GM23338 (cell line): ENCODE results near the gene CHST10. TPM values are rescaled to one million over a fixed set of nuclear protein-coding genes. Genes with fewer than 3 reads are reported as not detected.
A peak's percentile ranks its signal among the peaks of the same experiment; 100 is the strongest.

Experiments
- ATAC-seq: fragments of 200-7000 bp; cut with Tn5 transposase; 3 replicates; pipeline ENCODE4 v1.9.1; 2020
- DNase-seq: peaks from one replicate; pipeline ENCODE4 v3.0.0-alpha.2; 2015; ENCODE audit warnings: low spot score
- H2AFZ ChIP-seq: fragments of 200-600 bp; sonication (generic); 2 replicates; pipeline ENCODE4 v1.8.0; 2016; ENCODE audit warnings: antibody characterized with exemption, mild to moderate bottlenecking, moderate library complexity
- H3F3A ChIP-seq: fragments of 200-600 bp; sonication (generic); replicated peaks from 2 replicates; pipeline ENCODE4 v1.8.0; 2017; ENCODE audit warnings: antibody characterized with exemption, mixed run types, low read depth
- H3K27ac ChIP-seq: fragments of 200-600 bp; sonication (generic); 2 replicates; pipeline ENCODE4 v1.6.1; 2016; ENCODE audit warnings: low read depth
- H3K27me3 ChIP-seq: fragments of 200-600 bp; sonication (generic); 2 replicates; pipeline ENCODE4 v1.8.0; 2016; ENCODE audit warnings: mild to moderate bottlenecking, mixed run types, moderate library complexity; ENCODE audit not compliant: insufficient read depth
- H3K36me3 ChIP-seq: fragments of 200-600 bp; sonication (generic); 2 replicates; pipeline ENCODE4 v1.8.0; 2016; ENCODE audit warnings: mild to moderate bottlenecking; ENCODE audit not compliant: insufficient read depth
- H3K4me1 ChIP-seq: fragments of 200-600 bp; sonication (generic); 2 replicates; pipeline ENCODE4 v1.8.0; 2016; ENCODE audit warnings: mild to moderate bottlenecking, moderate library complexity; ENCODE audit not compliant: insufficient read depth
- H3K4me2 ChIP-seq: fragments of 200-600 bp; sonication (generic); 2 replicates; pipeline ENCODE4 v1.7.1; 2017; ENCODE audit warnings: mixed run types
- H3K4me3 ChIP-seq: fragments of 200-600 bp; sonication (generic); 2 replicates; pipeline ENCODE4 v1.6.1; 2016; ENCODE audit warnings: mixed run types
- H3K79me2 ChIP-seq: fragments of 200-600 bp; sonication (generic); replicated peaks from 2 replicates; pipeline ENCODE4 v1.8.0; 2017; ENCODE audit warnings: mild to moderate bottlenecking; ENCODE audit not compliant: insufficient read depth
- H3K9me2 ChIP-seq: fragments of 200-600 bp; sonication (generic); 2 replicates; pipeline ENCODE4 v1.8.0; 2017; ENCODE audit not compliant: insufficient read depth
- H4K20me1 ChIP-seq: fragments of 200-600 bp; sonication (generic); replicated peaks from 2 replicates; pipeline ENCODE4 v1.8.0; 2017; ENCODE audit warnings: mild to moderate bottlenecking; ENCODE audit not compliant: insufficient read depth
- H3K27ac Mint-ChIP-seq: 2 replicates; pipeline ENCODE4 v1.8.0; 2020; ENCODE audit warnings: inconsistent platforms, mild to moderate bottlenecking, moderate library complexity, mixed read lengths
- H3K27me3 Mint-ChIP-seq: 3 replicates; pipeline ENCODE4 v1.8.0; 2022; ENCODE audit warnings: low read depth, mild to moderate bottlenecking, moderate library complexity, mixed read lengths, inconsistent platforms; ENCODE audit not compliant: insufficient read depth, poor library complexity
- H3K36me3 Mint-ChIP-seq: 3 replicates; pipeline ENCODE4 v1.8.0; 2021; ENCODE audit warnings: low read depth, mild to moderate bottlenecking, inconsistent platforms, moderate library complexity, mixed read lengths
- H3K4me1 Mint-ChIP-seq: 3 replicates; pipeline ENCODE4 v1.8.0; 2020; ENCODE audit warnings: mild to moderate bottlenecking, inconsistent platforms, mixed read lengths
- H3K4me3 Mint-ChIP-seq: 3 replicates; pipeline ENCODE4 v1.8.0; 2021; ENCODE audit warnings: moderate library complexity, mild to moderate bottlenecking, inconsistent platforms, mixed read lengths
- H3K9me3 Mint-ChIP-seq: 3 replicates; pipeline ENCODE4 v1.8.0; 2020; ENCODE audit warnings: moderate library complexity, mild to moderate bottlenecking, inconsistent platforms, mixed read lengths
- CREB1 ChIP-seq: fragments of 250-450 bp; sonication (Bioruptor Pico); IDR thresholded peaks from 2 replicates; pipeline ENCODE4 v1.5.0; 2020; ENCODE audit warnings: low read depth, mild to moderate bottlenecking, moderate library complexity
- EZH2 ChIP-seq: fragments of 200-600 bp; sonication (generic); IDR thresholded peaks from one replicate; pipeline ENCODE4 v1.8.0; 2017; ENCODE audit warnings: antibody characterized with exemption, mild to moderate bottlenecking, low read depth; ENCODE audit not compliant: unreplicated experiment
- EZH2phosphoT487 ChIP-seq: fragments of 200-600 bp; sonication (generic); IDR thresholded peaks from one replicate; pipeline ENCODE4 v1.8.1; 2018; ENCODE audit warnings: antibody characterized with exemption; ENCODE audit not compliant: unreplicated experiment
- JUNB ChIP-seq: IDR thresholded peaks from one replicate; pipeline ENCODE4 v1.6.1; 2016; ENCODE audit warnings: antibody characterized with exemption; ENCODE audit not compliant: unreplicated experiment
- NANOG ChIP-seq: IDR thresholded peaks from 2 replicates; pipeline ENCODE4 v1.6.1; 2016; ENCODE audit warnings: antibody characterized with exemption, borderline replicate concordance
- POLR2AphosphoS5 ChIP-seq: IDR thresholded peaks from 2 replicates; pipeline ENCODE4 v1.6.1; 2016; ENCODE audit warnings: antibody characterized with exemption, low read depth
- STAT1 ChIP-seq: IDR thresholded peaks from one replicate; pipeline ENCODE4 v1.6.1; 2016; ENCODE audit warnings: antibody characterized with exemption; ENCODE audit not compliant: unreplicated experiment
- ZNF114 ChIP-seq: fragments of 250-450 bp; sonication (Bioruptor Pico); IDR thresholded peaks from 2 replicates; pipeline ENCODE4 v1.5.0; 2020; ENCODE audit warnings: mild to moderate bottlenecking, moderate library complexity
- ZNF331 ChIP-seq: fragments of 250-450 bp; sonication (Bioruptor Pico); IDR thresholded peaks from 2 replicates; pipeline ENCODE4 v1.5.0; 2020; ENCODE audit warnings: low read depth, mild to moderate bottlenecking, moderate library complexity
- polyA plus RNA-seq: library from polyadenylated mRNA; unstranded; fragments of >200 nt; fragmentation: Nextera tagmentation; extraction: Ambion mirVana; gene quantifications from 2 replicates; pipeline ENCODE4 v1.2.1, GENCODE V29; 2016
- total RNA-seq: library from RNA; depleted of rRNA; stranded (reverse); fragments of >200 nt; shearing (Covaris generic); gene quantifications from 2 replicates; pipeline ENCODE4 v1.2.3, GENCODE V29; 2014
- TF ChIP-seq, protein P1 (sequence below): IDR thresholded peaks from 2 replicates; pipeline ENCODE4 v1.6.1; 2016; ENCODE audit warnings: antibody characterized with exemption
- TF ChIP-seq, protein P2 (sequence below): IDR thresholded peaks from one replicate; pipeline ENCODE4 v1.6.1; 2018; ENCODE audit warnings: antibody characterized with exemption; ENCODE audit not compliant: unreplicated experiment
- TF ChIP-seq, protein P3 (sequence below), 2 experiments: fragments of 200-600 bp in 1 of 2; sonication (generic) in 1 of 2; conservative IDR thresholded peaks; 2 replicates each; pipeline versions ENCODE4 v1.5.1 to v1.6.1; 2016 to 2017; ENCODE audit warnings: antibody characterized with exemption in 2 of 2, low read depth in 2 of 2, mild to moderate bottlenecking in 2 of 2, moderate library complexity in 1 of 2
- TF ChIP-seq, protein P4 (sequence below): fragments of 250-450 bp; sonication (Bioruptor Pico); IDR thresholded peaks from 2 replicates; pipeline ENCODE4 v1.5.0; 2020; ENCODE audit warnings: mild to moderate bottlenecking, moderate library complexity

Gene CHST10
- total and polyA plus RNA-seq, 2 experiments from 2014 or later = 7.7 to 24.5 TPM

DNA sequence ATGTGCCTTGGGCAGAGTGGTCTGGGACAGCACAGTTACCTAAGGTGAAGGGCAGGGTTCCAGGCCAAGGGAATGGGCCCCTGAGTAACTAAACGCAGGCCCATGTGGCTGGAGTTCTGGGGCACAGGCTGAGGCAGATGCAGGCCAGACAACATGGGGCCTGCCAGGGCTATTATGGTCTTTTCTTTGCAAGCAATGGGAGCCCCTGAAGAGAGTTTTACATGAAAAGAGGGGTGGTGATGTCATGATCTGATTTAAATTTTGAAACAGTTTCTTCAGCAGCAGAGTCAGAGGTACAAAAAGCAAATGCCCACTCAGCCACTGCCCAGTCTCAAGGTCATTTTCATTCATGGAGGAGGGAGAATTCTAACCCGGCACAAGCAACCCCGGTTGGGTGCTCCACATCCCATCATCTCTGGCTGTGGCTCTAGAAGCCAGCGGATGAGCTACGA lies 5.6 kb downstream of the CHST10 start:
- no peaks in the 10 kb centered on the region for H3K27me3 ChIP-seq
- no peaks in the 10 kb centered on the region; the same call in 1 of the 2 replicates for H4K20me1 ChIP-seq
- no peak overlapping the region for H3K4me3 ChIP-seq
- Mint-ChIP-seq H3K27me3 (peaks cover 11% of the 10 kb centered on the region), H3K4me3 (peak overlapping the region; percentile 47), H3K9me3 (no peaks in the 10 kb centered on the region), H3K36me3 (peaks cover 38% of the 10 kb centered on the region), H3K4me1 (peaks cover 86% of the 10 kb centered on the region), H3K27ac (peak overlapping the region; percentile 94)
- H3K27ac ChIP-seq = peak overlapping the region; percentile 91; the same call in 1 of the 2 replicates
- peak overlapping the region; percentile 70 for H3K4me2 ChIP-seq
- H3K9me2 ChIP-seq = no peaks in the 10 kb centered on the region
- peak; percentile 32 for DNase-seq
- peaks cover 74% of the 10 kb centered on the region for H3K79me2 ChIP-seq
- H2AFZ ChIP-seq = no peak overlapping the region
- H3F3A ChIP-seq = 0 out of 2 replicates have a peak, but pooled peaks cover 3% of the 10 kb centered on the region
- H3K4me1 ChIP-seq = peaks cover 71% of the 10 kb centered on the region
- TF ChIP-seq, protein P1, sequence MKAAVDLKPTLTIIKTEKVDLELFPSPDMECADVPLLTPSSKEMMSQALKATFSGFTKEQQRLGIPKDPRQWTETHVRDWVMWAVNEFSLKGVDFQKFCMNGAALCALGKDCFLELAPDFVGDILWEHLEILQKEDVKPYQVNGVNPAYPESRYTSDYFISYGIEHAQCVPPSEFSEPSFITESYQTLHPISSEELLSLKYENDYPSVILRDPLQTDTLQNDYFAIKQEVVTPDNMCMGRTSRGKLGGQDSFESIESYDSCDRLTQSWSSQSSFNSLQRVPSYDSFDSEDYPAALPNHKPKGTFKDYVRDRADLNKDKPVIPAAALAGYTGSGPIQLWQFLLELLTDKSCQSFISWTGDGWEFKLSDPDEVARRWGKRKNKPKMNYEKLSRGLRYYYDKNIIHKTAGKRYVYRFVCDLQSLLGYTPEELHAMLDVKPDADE = no peak
- peak; percentile 44; the same call in 1 of the 2 replicates for TF ChIP-seq CREB1 (CRISPR knock-in tag)
- TF ChIP-seq POLR2AphosphoS5 = 0 out of 2 replicates have a peak, but pooled peaks have one; percentile 20
- no peak for TF ChIP-seq JUNB
- TF ChIP-seq ZNF331 (CRISPR knock-in tag) = no peak
- TF ChIP-seq, protein P2, sequence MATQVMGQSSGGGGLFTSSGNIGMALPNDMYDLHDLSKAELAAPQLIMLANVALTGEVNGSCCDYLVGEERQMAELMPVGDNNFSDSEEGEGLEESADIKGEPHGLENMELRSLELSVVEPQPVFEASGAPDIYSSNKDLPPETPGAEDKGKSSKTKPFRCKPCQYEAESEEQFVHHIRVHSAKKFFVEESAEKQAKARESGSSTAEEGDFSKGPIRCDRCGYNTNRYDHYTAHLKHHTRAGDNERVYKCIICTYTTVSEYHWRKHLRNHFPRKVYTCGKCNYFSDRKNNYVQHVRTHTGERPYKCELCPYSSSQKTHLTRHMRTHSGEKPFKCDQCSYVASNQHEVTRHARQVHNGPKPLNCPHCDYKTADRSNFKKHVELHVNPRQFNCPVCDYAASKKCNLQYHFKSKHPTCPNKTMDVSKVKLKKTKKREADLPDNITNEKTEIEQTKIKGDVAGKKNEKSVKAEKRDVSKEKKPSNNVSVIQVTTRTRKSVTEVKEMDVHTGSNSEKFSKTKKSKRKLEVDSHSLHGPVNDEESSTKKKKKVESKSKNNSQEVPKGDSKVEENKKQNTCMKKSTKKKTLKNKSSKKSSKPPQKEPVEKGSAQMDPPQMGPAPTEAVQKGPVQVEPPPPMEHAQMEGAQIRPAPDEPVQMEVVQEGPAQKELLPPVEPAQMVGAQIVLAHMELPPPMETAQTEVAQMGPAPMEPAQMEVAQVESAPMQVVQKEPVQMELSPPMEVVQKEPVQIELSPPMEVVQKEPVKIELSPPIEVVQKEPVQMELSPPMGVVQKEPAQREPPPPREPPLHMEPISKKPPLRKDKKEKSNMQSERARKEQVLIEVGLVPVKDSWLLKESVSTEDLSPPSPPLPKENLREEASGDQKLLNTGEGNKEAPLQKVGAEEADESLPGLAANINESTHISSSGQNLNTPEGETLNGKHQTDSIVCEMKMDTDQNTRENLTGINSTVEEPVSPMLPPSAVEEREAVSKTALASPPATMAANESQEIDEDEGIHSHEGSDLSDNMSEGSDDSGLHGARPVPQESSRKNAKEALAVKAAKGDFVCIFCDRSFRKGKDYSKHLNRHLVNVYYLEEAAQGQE = no peak
- no peak for TF ChIP-seq EZH2
- TF ChIP-seq STAT1 = no peak
- TF ChIP-seq ZNF114 (CRISPR knock-in tag) = no peak
- no peak for TF ChIP-seq EZH2phosphoT487
- TF ChIP-seq, protein P3, sequence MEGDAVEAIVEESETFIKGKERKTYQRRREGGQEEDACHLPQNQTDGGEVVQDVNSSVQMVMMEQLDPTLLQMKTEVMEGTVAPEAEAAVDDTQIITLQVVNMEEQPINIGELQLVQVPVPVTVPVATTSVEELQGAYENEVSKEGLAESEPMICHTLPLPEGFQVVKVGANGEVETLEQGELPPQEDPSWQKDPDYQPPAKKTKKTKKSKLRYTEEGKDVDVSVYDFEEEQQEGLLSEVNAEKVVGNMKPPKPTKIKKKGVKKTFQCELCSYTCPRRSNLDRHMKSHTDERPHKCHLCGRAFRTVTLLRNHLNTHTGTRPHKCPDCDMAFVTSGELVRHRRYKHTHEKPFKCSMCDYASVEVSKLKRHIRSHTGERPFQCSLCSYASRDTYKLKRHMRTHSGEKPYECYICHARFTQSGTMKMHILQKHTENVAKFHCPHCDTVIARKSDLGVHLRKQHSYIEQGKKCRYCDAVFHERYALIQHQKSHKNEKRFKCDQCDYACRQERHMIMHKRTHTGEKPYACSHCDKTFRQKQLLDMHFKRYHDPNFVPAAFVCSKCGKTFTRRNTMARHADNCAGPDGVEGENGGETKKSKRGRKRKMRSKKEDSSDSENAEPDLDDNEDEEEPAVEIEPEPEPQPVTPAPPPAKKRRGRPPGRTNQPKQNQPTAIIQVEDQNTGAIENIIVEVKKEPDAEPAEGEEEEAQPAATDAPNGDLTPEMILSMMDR (conservative IDR thresholded peaks at IDR 0.05; ENCODE audit: low read depth in 2 of 2) = no peak
- TF ChIP-seq, protein P4, sequence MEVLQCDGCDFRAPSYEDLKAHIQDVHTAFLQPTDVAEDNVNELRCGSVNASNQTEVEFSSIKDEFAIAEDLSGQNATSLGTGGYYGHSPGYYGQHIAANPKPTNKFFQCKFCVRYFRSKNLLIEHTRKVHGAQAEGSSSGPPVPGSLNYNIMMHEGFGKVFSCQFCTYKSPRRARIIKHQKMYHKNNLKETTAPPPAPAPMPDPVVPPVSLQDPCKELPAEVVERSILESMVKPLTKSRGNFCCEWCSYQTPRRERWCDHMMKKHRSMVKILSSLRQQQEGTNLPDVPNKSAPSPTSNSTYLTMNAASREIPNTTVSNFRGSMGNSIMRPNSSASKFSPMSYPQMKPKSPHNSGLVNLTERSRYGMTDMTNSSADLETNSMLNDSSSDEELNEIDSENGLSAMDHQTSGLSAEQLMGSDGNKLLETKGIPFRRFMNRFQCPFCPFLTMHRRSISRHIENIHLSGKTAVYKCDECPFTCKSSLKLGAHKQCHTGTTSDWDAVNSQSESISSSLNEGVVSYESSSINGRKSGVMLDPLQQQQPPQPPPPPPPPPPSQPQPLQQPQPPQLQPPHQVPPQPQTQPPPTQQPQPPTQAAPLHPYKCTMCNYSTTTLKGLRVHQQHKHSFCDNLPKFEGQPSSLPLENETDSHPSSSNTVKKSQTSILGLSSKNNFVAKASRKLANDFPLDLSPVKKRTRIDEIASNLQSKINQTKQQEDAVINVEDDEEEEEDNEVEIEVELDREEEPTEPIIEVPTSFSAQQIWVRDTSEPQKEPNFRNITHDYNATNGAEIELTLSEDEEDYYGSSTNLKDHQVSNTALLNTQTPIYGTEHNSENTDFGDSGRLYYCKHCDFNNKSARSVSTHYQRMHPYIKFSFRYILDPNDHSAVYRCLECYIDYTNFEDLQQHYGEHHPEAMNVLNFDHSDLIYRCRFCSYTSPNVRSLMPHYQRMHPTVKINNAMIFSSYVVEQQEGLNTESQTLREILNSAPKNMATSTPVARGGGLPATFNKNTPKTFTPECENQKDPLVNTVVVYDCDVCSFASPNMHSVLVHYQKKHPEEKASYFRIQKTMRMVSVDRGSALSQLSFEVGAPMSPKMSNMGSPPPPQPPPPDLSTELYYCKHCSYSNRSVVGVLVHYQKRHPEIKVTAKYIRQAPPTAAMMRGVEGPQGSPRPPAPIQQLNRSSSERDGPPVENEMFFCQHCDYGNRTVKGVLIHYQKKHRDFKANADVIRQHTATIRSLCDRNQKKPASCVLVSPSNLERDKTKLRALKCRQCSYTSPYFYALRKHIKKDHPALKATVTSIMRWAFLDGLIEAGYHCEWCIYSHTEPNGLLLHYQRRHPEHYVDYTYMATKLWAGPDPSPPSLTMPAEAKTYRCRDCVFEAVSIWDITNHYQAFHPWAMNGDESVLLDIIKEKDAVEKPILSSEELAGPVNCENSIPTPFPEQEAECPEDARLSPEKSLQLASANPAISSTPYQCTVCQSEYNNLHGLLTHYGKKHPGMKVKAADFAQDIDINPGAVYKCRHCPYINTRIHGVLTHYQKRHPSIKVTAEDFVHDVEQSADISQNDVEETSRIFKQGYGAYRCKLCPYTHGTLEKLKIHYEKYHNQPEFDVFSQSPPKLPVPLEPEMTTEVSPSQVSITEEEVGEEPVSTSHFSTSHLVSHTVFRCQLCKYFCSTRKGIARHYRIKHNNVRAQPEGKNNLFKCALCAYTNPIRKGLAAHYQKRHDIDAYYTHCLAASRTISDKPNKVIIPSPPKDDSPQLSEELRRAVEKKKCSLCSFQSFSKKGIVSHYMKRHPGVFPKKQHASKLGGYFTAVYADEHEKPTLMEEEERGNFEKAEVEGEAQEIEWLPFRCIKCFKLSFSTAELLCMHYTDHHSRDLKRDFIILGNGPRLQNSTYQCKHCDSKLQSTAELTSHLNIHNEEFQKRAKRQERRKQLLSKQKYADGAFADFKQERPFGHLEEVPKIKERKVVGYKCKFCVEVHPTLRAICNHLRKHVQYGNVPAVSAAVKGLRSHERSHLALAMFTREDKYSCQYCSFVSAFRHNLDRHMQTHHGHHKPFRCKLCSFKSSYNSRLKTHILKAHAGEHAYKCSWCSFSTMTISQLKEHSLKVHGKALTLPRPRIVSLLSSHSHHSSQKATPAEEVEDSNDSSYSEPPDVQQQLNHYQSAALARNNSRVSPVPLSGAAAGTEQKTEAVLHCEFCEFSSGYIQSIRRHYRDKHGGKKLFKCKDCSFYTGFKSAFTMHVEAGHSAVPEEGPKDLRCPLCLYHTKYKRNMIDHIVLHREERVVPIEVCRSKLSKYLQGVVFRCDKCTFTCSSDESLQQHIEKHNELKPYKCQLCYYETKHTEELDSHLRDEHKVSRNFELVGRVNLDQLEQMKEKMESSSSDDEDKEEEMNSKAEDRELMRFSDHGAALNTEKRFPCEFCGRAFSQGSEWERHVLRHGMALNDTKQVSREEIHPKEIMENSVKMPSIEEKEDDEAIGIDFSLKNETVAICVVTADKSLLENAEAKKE (CRISPR knock-in tag) = no peak
- no peak for TF ChIP-seq NANOG
- H3K36me3 ChIP-seq = no peaks in the 10 kb centered on the region
- ATAC-seq = peak; percentile 82
